Glomerular visceral epithelial cell (primary cell): ENCODE measurements around the gene ZNF697.
"Not testable (repeated sequence)": the region's sequence is repeated elsewhere in the genome, so short reads cannot be mapped to it uniquely, and the experiment has no call there.

Source experiments
- DNase-seq: peaks from one replicate; pipeline ENCODE4 v3.0.0-alpha.2; 2016; ENCODE audit errors: extremely low spot score

ZNF697 gene

DNA sequence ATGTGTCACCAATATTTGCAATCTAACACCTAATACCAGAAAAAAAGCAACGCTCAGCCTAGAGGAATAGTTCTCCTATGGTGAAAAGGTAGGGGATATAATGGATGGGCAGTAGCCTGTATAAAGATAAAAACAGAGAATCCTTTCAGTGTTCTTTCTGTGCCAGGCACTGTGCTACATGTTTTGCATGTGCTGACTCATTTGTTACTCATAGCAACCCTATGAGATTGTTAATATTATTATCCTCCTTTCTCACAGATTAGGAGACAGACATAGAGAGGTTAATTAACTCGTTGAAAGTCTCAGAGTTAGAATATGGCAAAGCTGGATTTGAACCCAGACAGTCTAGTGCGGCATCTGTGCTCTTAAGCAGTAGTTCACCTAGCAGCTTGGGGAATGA lies 45.3 kb downstream of the ZNF697 start:
- DNase-seq: not testable (repeated sequence)

GRCh38 chr1:119602169-119602568 lies 45.9 kb downstream of the ZNF697 start:
- DNase-seq: no peak

GRCh38 chr1:119600976-119601375 lies 47.1 kb downstream of the ZNF697 start:
- no peak for DNase-seq

GRCh38 chr1:119600561-119600960 lies 47.5 kb downstream of the ZNF697 start:
- DNase-seq: no peak

DNA sequence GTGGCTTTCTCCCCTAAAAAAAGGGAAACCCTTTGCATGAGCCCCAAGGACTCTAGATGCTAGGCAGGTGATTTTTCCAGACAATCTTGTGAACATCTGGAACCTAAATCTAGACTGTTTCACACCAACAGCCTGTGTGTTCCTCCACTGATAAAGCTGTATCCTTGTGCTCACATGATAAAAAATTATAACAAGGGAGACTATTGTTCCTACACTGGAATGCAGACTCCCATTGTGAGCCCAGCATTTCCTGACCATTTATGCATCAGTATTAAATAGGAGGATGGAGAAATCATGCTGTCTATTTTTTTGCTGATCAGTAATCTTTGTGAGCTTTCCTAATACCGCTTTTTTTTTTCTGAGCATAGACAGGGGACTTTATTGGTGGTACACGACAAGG lies 52.5 kb downstream of the ZNF697 start:
- DNase-seq: no peak

DNA sequence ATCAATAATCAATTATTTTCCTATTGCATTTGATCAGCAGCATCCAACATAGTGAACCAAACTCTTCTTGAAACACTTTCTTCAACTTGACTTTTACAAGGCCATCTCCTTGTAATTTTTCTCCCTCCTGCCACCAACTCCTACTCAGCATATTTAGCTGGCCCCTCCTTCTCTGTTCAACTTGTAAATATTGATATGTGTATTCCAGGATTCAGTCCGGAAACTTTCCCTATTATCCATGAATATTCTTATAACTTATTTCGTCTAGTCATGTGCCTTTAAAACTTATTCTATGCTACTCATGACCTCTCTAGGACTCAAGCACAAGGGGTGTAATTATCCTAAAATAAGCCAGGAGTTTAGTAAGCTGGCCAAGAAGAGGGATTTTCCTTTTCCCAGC lies 52.9 kb downstream of the ZNF697 start:
- no peak for DNase-seq

DNA sequence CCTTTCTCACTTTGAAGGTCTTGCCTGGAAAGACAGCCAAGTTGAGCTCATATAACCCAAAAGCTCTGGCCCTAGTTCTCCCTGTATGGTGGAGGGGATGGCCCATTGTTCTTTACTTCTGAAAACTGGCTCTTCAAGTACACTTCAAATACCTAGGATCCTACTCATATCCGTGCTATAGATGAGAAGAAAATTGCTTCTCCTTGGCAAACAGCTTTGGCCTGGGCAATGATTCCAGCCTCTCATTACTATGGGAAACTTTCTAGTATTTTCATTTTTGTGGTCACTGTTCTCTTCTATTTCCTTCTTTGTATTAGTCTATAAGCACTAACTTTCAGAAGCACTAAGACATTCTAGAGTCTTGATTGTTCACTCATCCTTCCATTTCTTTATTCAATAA lies 53.7 kb downstream of the ZNF697 start:
- DNase-seq: no peak

- DNase-seq: no peak
Observed at GRCh38 chr1:119593805-119594204, 54.3 kb downstream of the ZNF697 start.

GRCh38 chr1:119590393-119590792 lies 57.7 kb downstream of the ZNF697 start:
- DNase-seq: no peak

DNA sequence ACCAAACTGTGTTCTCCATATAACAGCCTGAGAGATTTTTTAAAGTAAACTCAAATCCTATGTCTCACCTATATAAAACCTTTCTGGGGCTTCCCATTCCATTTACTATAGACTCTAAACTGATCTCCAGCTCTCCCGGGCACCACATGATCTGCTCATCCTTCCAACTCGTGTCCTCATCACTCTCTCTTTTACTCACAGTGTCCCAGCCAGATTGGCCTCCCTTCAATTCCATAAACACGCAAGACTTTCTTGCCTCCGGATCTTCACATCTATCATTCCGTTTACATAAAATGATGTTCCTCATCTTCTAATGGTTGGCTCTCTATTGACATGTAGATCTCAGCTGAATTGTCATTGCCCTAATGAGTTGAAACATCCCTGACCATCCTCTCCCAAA lies 59.4 kb downstream of the ZNF697 start:
- DNase-seq: no peak

- DNase-seq: peak; percentile 86
Observed at GRCh38 chr1:119587341-119587740, 60.7 kb downstream of the ZNF697 start.

GRCh38 chr1:119585801-119586200 lies 62.3 kb downstream of the ZNF697 start:
- not testable (repeated sequence) for DNase-seq

- DNase-seq: peak; percentile 49
Observed at GRCh38 chr1:119582801-119583200, 65.3 kb downstream of the ZNF697 start.

DNA sequence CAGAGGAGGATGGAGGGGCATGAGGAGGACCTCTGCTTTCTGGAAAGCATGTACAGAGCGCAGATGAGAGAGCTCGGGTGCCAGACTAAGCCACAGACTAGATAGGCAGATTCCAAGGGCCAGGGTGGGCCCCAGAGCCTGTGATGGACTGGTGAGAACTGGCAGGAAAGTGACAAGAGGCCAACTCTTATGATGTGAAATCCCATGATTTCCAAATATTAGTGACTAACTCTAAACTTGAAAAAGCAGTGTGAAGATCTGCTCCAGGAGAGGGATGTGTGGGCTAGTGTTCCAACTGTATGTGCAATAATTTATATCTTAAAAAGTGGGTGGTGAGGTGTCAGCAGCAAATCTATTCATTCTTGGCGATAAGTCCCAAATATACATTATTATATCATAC lies 67.0 kb downstream of the ZNF697 start:
- DNase-seq: not testable (repeated sequence)

DNA sequence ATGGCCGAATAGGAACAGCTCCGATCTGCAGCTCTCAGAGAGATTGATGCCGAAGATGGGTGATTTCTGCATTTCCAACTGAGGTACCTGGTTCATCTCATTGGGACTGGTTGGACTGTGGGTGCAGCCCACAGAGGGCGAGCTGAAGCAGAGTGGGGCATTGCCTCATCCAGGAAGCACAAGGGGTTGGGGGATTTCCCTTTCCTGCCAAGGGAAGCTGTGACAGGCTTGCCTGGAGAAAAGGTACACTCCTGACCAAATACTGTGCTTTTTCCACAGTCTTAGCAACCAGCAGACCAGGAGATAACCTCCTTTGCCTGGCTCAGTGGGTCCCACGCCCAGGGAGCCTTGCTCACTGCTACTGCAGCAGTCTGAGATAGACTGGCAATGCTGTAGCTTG lies 74.2 kb downstream of the ZNF697 start:
- no peak for DNase-seq

DNA sequence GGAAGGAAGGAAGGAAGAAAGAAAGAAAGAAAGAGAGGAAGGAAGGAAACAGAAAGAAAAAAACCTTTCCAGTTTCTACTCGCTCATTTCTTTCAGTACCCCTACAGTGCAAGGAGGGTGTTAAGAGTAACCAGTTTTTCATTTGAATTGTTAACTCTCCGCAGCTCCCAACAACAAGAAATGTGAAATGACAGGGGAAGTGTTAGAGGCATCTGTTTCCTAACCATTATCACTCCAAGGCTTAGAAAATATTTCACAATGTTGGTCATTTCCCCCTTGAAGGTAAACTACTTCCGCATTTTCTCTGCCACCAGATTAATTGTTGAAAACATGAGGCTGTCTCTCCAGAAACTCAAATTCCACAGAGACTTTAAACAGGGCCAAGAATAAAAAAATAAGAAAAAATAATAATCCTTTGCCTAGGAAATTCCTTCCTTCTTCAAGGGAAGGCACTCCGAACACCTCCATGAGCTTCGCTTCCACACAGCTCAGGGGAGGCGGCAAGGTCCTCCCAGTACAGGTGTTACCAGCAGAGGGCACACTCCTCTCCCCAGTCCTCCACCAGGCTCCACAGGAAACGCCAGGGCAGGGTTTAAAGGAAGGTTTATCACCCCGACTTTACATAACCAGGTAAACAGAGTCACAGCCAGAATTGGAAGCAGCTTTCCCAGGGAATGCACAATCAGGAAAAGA lies 78.0 kb downstream of the ZNF697 start:
- DNase-seq: not testable (repeated sequence)
